Measurements from ENCODE around the gene GJB4.
A peak's percentile ranks its signal among the peaks of the same experiment; 100 is the strongest.

The GJB4 gene

DNA sequence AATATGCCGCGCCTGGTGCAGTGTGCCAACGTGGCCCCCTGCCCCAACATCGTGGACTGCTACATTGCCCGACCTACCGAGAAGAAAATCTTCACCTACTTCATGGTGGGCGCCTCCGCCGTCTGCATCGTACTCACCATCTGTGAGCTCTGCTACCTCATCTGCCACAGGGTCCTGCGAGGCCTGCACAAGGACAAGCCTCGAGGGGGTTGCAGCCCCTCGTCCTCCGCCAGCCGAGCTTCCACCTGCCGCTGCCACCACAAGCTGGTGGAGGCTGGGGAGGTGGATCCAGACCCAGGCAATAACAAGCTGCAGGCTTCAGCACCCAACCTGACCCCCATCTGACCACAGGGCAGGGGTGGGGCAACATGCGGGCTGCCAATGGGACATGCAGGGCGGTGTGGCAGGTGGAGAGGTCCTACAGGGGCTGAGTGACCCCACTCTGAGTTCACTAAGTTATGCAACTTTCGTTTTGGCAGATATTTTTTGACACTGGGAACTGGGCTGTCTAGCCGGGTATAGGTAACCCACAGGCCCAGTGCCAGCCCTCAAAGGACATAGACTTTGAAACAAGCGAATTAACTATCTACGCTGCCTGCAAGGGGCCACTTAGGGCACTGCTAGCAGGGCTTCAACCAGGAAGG lies 25.8 kb downstream of the GJB4 start:
- TF ChIP-seq, protein P1, sequence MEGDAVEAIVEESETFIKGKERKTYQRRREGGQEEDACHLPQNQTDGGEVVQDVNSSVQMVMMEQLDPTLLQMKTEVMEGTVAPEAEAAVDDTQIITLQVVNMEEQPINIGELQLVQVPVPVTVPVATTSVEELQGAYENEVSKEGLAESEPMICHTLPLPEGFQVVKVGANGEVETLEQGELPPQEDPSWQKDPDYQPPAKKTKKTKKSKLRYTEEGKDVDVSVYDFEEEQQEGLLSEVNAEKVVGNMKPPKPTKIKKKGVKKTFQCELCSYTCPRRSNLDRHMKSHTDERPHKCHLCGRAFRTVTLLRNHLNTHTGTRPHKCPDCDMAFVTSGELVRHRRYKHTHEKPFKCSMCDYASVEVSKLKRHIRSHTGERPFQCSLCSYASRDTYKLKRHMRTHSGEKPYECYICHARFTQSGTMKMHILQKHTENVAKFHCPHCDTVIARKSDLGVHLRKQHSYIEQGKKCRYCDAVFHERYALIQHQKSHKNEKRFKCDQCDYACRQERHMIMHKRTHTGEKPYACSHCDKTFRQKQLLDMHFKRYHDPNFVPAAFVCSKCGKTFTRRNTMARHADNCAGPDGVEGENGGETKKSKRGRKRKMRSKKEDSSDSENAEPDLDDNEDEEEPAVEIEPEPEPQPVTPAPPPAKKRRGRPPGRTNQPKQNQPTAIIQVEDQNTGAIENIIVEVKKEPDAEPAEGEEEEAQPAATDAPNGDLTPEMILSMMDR (IDR thresholded peaks at IDR 0.05; ENCODE audit: low read depth, low read length): no peak

DNA sequence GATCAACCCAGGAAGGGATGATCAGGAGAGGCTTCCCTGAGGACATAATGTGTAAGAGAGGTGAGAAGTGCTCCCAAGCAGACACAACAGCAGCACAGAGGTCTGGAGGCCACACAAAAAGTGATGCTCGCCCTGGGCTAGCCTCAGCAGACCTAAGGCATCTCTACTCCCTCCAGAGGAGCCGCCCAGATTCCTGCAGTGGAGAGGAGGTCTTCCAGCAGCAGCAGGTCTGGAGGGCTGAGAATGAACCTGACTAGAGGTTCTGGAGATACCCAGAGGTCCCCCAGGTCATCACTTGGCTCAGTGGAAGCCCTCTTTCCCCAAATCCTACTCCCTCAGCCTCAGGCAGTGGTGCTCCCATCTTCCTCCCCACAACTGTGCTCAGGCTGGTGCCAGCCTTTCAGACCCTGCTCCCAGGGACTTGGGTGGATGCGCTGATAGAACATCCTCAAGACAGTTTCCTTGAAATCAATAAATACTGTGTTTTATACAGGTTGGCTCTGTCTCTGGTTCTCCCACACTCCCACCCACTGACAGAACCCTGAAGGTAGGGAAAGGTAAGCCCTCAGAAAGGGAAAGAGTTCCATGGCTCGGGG lies 26.4 kb downstream of the GJB4 start:
- TF ChIP-seq, protein P1 (IDR thresholded peaks at IDR 0.05; ENCODE audit: low read depth, low read length): no peak

More for the DNA sequence above, 25.8 kb downstream of the GJB4 start:
- H3K4me3 ChIP-seq (ENCODE audit: low read depth, low read length): no peak overlapping the region

DNA sequence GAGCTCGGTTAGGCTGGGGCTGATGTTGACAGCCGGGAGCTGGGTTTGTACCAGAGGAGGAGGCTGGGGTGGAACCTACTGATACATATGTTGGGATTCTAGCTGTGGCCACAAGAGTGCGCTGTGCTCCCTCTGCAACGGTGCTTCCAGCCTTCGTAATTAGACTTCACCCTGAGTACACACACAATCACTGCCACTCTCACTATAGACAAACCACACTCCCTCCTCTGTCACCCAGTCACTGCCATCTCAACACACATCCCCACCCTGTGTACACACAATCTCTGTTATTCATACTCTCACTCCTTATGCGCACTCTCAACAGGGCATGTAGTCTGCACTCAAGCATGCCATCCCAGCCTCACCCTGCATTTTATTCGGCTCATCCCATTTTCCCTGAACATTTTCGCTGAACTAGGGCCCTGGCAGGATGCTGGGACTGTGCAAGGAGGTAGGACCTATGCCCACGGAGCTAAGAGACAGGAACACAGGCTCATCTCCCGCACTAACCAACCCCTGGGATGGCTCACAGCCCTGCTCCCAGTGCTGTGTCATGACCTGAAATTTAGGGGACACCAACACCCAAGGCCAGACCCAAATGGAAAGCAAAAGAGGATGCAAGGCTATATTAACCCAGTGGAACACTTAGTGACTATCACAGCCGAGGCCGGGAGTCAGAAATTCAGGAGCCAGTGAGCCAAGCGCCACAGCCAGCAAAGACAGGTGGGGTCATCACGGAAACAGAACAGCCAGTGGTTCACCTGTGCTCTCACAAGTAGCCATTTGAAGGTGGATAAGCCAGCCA lies 27.2 kb downstream of the GJB4 start:
- TF ChIP-seq, protein P1 (IDR thresholded peaks at IDR 0.05; ENCODE audit: low read depth, low read length): peak; percentile 78
- H3K4me3 ChIP-seq (ENCODE audit: low read depth, low read length): no peak overlapping the region

More for the DNA sequence above, 26.4 kb downstream of the GJB4 start:
- H3K4me3 ChIP-seq (ENCODE audit: low read depth, low read length): no peak overlapping the region

DNA sequence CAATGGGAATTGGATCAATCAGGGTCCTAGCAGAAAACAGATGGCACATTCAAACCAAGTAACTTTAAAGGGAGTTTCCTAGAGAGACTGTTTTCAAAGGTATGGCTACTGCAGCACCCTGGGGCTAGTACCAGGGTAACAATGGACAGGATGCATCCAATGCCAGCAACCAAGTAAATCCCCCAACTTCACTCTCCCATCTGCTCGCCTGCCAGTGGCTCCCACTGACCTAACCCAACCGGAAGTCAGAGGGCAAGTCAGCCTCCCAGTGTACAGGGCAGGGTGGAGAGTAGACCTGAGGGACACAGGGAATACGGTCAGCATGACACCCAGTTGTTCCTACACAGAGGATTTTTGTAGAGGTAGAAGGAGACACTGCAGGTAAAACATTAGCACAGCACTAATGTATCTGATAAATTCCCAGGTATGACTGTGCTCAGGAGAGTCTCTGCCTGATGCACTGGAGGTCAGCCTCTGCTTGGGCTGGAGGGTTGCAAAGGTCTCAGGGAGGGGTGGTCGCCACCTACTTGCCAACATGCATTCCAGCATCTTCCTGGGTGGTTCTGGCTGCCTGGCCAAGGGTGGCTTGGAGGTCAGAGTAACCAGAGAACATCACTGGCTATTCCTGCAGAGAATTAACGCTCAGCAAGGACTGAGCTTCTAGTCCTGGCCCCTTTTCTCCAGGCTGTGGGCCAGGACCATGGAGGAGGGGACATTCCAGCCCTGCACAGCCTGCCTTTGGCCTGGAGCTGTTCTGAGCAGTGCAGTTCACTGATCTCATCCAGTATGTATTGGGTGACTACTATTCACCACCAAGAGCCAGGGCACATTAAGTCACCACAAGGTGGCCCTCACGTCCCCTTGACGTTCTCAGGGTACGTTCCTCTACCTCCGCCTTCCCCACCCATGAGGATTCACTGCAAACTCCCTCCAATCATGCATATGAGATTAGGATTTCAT lies 28.2 kb downstream of the GJB4 start:
- H3K4me3 ChIP-seq (ENCODE audit: low read depth, low read length): no peak overlapping the region
- TF ChIP-seq, protein P1 (IDR thresholded peaks at IDR 0.05; ENCODE audit: low read depth, low read length): no peak

DNA sequence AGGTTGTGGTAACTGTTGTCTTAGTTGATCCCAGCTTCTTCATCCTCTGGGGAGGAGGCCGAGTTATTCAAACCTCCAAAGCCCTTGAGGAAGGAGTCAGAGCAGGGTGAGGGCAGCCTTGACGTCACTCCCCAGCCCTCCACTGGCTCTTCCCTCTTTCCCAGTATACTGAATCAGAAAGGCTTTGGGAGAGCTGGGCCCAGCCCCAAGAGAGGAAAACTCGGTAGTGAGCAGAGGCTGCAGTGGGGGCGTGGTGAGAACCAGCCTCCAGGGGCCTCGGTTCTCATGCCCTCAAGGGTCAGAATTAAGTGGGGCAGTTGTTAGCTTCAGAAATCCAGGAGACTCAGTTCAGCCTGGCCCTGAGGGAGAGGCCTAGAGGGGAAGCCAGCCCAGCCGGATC lies 31.4 kb downstream of the GJB4 start:
- H3K4me3 ChIP-seq (ENCODE audit: low read depth, low read length): no peak overlapping the region
- TF ChIP-seq, protein P1 (IDR thresholded peaks at IDR 0.05; ENCODE audit: low read depth, low read length): no peak

DNA sequence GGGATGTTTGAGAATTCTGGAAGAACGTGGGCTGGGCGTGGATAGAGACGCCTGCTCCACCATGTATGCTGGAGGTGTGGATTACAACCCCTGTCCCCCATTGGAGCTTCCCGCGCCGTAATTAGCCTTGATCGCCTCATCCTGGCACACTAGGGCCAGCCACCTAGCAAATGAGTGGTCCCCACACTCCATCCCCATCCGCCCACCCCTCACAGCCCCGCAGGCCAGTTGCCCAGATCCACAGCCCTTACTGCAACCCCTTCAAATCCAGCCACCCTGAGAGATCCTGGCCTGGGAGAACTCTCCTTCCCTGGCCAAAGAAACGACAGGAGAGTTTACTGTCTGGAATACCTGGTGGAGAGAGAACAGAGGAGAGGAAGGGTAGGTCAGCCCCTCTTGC lies 32.9 kb downstream of the GJB4 start:
- TF ChIP-seq, protein P1 (IDR thresholded peaks at IDR 0.05; ENCODE audit: low read depth, low read length): no peak
- no peak overlapping the region for H3K4me3 ChIP-seq (ENCODE audit: low read depth, low read length)

All from WI38 (cell line).